GM10248 (cell line): ENCODE measurements around the gene DAAM1.

Source experiments
- CTCF ChIA-PET: fragments of 300-600 bp; sonication (Branson Sonifier 250); formaldehyde crosslinking; extraction: SDS; loops from one replicate; lab custom pipeline; 2021; ENCODE audit warnings: antibody characterized with exemption; lab: Yijun Ruan, JAX
- POLR2A ChIA-PET: fragments of 350-650 bp; sonication (Branson Sonifier 250); formaldehyde crosslinking; extraction: SDS; loops from one replicate; lab custom pipeline; 2020; ENCODE audit warnings: antibody characterized with exemption; lab: Yijun Ruan, JAX
- DNase-seq: peaks from one replicate; pipeline ENCODE4 v3.0.0; 2012; ENCODE audit errors: extremely low spot score
- TF ChIP-seq, protein P1 (sequence below): IDR thresholded peaks from 2 replicates; pipeline ENCODE4 v1.5.1; 2012; ENCODE audit warnings: mild to moderate bottlenecking, low read depth; ENCODE audit errors: extremely low read depth, missing control alignments, control extremely low read depth

The DAAM1 gene

DNA sequence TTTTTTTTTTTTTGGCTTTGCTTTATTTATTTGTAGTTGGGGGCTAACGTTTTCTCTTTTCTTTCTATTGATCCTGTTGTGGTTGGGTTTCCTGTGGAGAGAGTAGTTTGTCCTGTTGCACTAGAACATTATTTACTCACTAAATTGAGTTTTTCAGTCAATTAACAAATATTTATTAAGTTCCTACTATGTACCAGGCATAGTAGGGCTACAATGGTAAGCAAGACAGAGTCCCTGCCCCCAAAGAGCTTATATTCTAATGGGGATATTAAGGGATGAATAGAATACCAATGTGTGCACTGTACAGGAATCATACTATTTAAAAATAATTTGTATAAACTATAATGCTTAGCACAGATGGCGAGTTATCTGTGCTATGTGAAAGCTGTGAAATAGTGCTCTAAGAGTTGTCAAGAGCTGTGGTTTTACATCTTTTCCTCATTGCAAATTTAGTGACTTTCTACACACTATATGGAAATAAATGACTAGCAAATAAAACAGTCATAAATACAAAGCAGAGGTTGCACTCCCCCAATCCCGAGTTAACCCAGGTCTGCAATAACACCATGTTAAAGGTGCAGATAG is 181.8 kb downstream of the DAAM1 start:
- POLR2A ChIA-PET: no interaction called here

DNA sequence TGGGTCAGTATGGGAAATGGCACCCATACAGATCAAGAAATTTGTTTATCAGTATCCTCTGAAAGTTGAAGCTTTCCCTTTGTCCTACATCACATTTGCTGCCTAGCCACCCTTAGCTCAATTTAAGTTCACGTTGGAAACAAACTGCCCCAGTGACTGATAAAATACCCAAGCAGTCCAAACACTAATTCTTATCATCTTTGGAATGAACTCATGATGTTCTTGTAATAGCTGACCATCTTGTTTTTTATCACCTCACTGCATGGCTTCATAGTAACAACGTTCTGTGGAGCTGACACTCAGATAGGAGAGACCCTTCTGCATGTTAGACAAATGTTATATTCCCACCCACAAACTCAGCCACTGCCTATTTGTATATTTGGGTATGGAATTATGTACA is 183.3 kb downstream of the DAAM1 start:
- DNase-seq: no peak
- TF ChIP-seq, protein P1, sequence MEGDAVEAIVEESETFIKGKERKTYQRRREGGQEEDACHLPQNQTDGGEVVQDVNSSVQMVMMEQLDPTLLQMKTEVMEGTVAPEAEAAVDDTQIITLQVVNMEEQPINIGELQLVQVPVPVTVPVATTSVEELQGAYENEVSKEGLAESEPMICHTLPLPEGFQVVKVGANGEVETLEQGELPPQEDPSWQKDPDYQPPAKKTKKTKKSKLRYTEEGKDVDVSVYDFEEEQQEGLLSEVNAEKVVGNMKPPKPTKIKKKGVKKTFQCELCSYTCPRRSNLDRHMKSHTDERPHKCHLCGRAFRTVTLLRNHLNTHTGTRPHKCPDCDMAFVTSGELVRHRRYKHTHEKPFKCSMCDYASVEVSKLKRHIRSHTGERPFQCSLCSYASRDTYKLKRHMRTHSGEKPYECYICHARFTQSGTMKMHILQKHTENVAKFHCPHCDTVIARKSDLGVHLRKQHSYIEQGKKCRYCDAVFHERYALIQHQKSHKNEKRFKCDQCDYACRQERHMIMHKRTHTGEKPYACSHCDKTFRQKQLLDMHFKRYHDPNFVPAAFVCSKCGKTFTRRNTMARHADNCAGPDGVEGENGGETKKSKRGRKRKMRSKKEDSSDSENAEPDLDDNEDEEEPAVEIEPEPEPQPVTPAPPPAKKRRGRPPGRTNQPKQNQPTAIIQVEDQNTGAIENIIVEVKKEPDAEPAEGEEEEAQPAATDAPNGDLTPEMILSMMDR: no peak
- ChIA-PET CTCF (no interaction called here), POLR2A (no interaction called here)

More for the DNA sequence above, 181.8 kb downstream of the DAAM1 start:
- TF ChIP-seq, protein P1: no peak
- DNase-seq: no peak
- CTCF ChIA-PET: no interaction called here

DNA sequence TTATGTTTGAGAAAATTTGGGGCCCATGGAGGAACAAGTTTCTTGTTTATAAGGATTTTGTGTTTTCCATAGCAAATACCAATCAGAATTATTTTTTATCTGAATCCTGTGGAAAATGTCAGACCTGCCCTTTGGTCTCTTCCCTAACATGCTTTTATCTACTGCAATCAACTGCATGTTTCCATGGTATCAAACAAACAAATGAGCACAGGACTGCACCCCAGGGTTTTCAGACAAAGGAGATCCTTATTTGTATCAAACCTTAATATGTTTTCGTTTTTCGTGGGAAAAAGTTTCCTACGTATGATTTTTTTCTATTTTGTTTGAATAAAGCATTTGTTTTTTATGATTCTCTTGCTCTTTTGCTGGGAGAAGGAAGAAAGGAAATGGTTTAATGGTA is 185.6 kb downstream of the DAAM1 start:
- DNase-seq: no peak
- POLR2A ChIA-PET: no interaction called here
- CTCF ChIA-PET: interaction anchor here (1.6 kb wide), 1 partner anchor 29 kb away, joined by 4 read pairs; no protein-coding TSS in a partner anchor
- TF ChIP-seq, protein P1: no peak

DNA sequence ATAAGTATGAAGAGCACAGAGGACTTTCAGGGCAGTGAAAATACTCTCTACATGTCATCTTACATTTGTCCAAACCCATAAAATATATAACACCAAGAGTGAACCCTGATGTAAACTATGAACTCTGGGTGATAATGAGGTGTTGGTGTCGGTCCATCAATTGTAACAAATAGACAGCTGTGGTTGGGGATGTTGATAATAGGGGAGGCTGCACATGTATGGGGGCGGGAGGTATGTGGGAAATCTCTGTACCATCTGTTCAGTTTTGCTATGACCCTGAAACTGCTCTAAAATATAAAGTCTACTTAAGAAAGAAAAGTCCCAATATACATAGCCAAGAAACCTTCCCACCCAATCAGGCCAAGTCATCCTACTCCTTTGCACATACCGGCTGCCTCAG is 188.2 kb downstream of the DAAM1 start:
- ChIA-PET CTCF (no interaction called here), POLR2A (no interaction called here)
- no peak for DNase-seq
- TF ChIP-seq, protein P1: no peak

DNA sequence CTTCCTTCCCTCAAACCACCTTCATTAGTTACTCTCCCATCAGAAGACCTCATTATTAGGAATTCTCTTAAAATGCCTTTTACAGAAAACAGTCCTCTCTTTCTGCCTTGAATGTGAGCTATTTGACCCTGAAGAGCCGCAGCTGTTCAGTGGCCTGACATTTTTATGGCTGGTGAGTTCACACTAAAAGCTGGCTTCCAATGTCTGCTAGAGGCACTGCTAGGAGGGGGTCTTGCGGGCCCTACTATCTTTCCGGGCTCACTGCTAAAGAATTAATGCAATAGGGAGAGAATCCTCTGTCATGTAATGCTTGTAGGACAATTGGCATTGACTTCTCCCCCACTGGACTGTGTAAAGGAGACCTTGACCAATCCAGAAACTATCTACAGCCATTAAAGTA is 189.0 kb downstream of the DAAM1 start:
- TF ChIP-seq, protein P1: no peak
- DNase-seq: no peak
- POLR2A ChIA-PET: no interaction called here
- CTCF ChIA-PET: no interaction called here

DNA sequence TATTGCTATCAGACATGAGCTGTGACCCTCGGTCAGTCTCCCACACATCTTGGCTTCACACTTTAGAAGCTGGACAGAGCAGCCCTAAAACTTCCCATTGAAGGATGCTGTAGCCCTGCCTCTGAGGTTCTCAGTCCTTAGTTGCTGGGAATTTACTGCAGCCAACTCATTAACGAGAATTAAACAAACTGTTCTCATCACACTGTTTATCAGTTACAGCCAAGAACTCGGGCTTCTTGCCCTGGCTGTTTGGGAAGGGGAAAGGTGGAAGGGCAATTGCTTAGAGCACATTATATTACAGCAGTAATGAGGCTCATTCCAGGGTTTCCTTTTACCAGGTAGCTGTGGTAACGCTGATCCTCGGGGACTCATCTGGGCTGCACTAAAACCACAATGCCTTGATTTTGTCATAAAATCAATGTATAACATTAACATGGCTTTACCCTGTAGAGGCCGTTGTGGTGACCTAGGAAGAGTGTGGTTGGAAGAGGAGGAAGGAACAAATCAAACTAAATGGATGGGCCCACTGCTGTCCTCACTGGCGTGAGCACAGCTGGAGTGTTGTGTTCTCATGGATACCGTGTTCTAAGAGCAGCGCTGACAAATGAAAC is 189.6 kb downstream of the DAAM1 start:
- ChIA-PET CTCF (no interaction called here), POLR2A (no interaction called here)
- TF ChIP-seq, protein P1: no peak
- DNase-seq: no peak
